ENCODE measurements around the gene AGPAT1.

DNA sequence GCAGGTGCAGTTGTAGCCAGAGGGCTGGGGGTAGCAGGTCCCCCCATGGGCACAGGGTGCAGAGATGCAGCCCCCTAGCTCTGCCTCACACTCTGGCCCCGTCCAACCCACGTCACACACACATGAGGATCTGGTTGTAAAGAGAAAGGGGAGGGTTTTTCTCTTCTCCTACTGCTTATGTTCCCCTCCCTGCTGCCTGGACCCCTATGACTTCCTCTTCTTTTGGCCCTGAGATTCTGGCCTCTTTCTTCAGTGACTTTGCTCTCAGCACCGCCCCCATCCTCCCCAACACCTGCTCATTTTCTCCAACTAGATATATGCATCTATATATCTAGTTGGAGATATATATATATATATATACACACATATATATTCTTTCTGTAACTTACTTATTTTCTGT lies 38.2 kb upstream of the AGPAT1 start:
- TF ChIP-seq SUZ12 (IDR thresholded peaks at IDR 0.05; ENCODE audit: unreplicated experiment) (no peak), PKNOX1 (IDR thresholded peaks at IDR 0.05) (no peak), RCOR1 (conservative IDR thresholded peaks at IDR 0.05; ENCODE audit: low read depth, low read length) (no peak), TCF7 (IDR thresholded peaks at IDR 0.05; ENCODE audit: borderline replicate concordance) (no peak), MAX (IDR thresholded peaks at IDR 0.05; ENCODE audit: low read depth, low read length) (no peak), POLR2A (IDR thresholded peaks at IDR 0.05; ENCODE audit: low read depth, low read length) (no peak), MYC (IDR thresholded peaks at IDR 0.05; ENCODE audit: insufficient read depth, insufficient read length, insufficient replicate concordance, low read length, severe bottlenecking) (no peak), EZH2 (IDR thresholded peaks at IDR 0.05; ENCODE audit: borderline replicate concordance, control insufficient read depth, low read depth, low read length) (no peak), EP300 (IDR thresholded peaks at IDR 0.05; ENCODE audit: borderline replicate concordance in 1 of 2, control insufficient read depth in 1 of 2, low read depth in 2 of 2, low read length in 2 of 2) (no peak), CEBPB (IDR thresholded peaks at IDR 0.05; ENCODE audit: borderline replicate concordance in 1 of 2, low read depth in 2 of 2, low read length in 2 of 2) (no peak)
- TF ChIP-seq, protein P1, sequence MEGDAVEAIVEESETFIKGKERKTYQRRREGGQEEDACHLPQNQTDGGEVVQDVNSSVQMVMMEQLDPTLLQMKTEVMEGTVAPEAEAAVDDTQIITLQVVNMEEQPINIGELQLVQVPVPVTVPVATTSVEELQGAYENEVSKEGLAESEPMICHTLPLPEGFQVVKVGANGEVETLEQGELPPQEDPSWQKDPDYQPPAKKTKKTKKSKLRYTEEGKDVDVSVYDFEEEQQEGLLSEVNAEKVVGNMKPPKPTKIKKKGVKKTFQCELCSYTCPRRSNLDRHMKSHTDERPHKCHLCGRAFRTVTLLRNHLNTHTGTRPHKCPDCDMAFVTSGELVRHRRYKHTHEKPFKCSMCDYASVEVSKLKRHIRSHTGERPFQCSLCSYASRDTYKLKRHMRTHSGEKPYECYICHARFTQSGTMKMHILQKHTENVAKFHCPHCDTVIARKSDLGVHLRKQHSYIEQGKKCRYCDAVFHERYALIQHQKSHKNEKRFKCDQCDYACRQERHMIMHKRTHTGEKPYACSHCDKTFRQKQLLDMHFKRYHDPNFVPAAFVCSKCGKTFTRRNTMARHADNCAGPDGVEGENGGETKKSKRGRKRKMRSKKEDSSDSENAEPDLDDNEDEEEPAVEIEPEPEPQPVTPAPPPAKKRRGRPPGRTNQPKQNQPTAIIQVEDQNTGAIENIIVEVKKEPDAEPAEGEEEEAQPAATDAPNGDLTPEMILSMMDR (IDR thresholded peaks at IDR 0.05 in 2 of 3, conservative IDR thresholded peaks at IDR 0.05 in 1 of 3; ENCODE audit: control insufficient read depth in 2 of 3, extremely low read depth in 1 of 3, insufficient read depth in 1 of 3, low read depth in 3 of 3, low read length in 3 of 3), result no peak

Data from GM12878 (cell line).